ENCODE measurements around the gene CDK11A.
"Not testable (repeated sequence)": the region's sequence is repeated elsewhere in the genome, so short reads cannot be mapped to it uniquely, and the experiment has no call there.

The CDK11A gene

DNA sequence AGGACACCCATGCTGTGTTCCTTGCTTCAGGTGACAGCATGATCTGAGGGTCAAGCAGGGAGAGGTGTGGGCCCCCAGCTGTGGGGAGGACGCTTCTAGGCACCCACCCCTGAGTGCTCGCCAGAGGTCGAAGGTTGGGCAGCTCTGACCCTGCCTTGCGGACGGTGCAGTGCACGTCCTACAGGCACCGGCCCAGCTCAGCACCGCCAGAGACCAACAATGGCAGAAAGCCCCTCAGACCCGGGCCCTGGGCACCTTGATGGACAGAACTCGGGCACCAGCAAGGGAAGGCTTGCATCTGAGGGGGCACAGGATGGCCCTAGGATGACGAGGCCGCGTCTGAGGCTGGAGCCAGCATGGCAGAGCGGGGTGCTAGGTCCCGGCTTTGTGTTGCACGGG is 29.4 kb upstream of the CDK11A start:
- FAIRE-seq: no peak

DNA sequence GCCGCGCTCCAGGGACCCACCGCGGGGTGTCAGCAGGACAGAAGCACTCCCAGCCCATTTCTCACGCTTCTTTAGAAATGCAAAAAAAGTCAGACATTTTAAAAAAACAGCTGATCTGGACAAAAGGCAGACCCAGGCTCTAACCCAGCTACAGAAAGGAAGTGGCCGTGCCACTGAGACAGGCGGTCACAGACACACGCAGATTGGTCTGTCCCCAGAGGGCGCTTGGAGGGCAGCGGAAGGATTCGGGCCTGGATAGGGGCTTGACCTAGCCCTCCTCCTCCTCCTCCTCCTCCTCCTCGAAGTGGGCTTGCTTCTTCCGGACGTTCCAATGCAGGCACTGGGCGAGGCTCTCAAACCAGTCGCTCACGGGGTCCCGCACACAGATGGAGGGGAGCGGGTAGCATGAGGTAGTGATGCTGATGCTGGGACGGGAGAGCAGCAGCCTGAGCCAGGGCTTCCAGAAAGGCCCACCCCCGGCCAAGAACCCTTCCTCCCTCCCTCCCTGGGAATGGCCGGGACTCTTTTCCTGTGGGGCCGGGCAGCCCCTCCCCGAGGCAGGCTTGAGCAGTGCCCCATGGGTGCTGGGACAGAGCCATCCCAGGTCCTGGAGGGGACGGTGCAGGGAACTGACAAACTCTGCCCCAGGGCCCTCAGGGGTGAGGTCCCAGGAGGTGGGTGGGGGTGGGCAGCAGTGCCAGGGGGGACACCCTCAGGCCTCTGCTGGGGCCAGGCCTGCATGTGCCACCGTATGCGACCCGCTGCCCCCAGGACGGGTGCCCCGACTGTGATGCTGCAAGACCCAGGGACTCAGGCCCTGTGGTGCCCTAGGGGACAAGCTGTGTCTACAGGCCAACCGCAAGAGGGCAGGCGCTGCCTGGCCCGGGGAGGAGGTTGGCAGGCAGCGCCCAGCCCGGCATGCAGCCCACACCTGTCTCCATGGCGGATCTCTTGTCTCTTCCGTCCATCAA is 28.8 kb upstream of the CDK11A start:
- no peak for FAIRE-seq

DNA sequence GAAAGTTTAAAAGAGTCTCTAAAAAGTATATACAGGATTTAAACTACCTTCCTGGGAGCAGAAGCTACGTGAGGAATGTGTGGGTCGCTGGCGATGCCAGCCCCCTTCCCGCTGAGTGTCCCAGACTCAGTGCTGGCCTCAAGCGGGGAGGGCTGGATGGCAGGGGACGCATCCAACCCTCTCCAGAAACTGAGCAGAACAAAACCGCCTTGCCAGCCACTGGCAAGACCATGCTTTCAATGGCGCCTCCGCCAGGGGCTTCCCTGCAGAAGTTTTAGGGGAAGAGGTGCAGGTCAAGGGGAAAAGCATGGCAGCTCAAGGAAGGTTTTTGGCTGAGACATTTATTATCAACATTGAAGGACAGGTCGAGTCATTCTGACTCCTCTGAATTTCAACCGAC is 28.0 kb upstream of the CDK11A start:
- FAIRE-seq: no peak

DNA sequence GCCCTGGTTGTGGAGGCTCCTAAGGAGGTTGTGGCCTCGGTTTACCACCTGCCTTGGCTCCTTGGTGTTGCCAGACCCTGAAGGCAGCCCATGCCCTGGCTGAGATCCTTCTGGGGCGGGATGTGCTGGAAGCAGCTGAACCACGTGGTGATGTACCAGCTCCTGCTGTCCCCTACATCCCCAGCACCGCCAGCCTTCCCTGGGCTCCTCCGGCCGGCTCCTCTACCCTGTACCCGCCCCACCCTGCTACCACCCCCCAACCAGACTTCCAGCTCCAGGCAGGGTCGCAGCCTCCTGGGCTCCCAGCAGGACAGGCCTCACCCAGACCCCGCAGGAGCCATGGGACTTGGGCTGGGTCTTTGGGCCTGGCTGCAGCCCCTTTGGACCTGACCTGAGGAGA is 25.8 kb upstream of the CDK11A start:
- FAIRE-seq: not testable (repeated sequence)

DNA sequence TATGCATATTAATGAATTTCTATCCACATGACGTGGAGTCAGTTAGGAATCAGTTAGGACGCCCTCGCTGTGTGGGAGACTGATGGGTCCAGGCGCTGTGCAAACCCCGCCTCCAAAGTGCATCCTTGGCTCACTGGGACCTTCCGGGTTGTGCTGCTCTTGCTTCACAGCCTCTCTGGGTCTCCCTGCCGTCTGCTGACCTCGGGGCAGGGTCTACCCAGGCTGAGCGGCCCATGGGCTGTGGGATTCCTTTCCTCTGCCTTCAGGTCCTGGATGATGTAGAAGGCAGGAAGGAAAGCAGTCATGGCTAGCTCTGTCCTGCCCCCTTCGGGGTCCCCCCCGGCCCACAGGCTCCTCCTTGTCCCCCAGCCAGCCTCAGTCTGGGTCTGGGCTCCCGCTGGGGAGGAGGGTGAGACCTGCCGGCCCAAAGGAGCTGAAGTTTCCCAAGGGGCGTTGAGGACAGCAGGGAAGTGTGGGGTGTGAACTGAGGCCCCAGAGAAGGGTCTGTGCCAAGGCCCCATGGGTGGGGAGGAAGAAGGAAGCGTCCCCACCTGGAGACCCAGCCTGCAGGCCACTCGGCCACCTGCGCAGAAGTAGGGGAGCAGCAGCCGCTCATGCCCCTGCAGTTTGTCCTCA is 24.6 kb upstream of the CDK11A start:
- no peak for FAIRE-seq

DNA sequence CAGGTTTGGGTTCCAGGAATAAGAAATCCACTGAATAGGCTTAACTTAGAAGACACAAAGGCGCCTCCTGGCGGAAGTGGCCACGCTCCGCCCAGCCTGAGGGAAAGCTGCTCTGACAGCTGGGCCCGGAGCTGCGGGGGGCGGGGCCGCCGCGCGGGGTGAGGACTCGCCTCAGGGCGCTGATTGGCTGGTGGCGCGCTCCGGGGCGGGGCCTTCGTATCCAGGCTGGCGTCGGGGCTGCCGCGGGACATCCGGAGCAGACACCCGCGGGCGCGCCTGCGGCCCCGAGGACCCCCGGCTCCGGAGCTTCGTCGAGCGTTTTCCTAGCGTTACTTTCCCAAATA is 22.4 kb upstream of the CDK11A start:
- peak; percentile 51 for FAIRE-seq

DNA sequence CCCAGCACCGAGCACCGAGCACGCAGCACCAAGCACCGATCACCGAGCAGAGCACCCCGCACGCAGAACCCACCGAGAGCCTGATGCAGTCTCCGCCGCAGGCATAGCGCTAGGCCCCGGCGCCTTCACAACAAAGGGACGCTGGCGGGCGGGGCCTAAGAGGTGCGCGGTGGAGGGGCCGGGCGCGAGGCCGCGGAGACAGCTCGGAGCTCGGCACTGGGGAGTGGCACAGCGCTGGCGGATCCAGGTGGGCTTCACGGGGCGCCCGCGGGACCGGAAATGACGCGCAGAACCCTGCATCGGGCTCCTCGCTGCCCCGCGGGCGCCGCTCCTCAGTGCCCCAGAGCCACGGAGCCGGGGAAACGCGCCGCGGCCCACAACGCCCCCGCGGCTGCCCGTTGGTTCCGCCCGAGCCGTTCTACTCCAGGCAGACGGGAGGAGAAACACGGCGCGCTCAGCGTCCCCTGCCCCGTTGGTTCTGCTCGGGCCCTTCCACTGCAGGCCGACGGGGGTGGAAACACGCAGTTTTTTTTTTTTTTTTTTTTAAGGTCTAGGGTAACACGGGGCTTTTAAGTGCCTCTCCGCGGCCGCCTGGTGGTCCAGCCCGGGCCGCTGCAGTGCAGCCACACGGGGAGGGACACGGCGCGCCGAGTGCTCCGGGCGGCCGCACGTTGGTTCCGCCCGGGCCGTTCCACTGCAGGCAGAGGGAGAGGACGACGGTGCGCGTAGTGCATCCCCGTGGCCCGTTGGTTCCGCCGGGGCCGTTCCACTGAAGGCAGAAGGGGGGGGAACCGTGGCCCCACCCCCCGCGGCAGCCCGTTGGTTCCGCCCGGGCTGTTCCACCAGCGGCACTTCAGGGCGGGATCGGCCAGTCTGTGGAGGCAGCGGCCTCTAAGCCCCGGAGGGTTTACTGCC is 21.8 kb upstream of the CDK11A start:
- not testable (repeated sequence) for FAIRE-seq

DNA sequence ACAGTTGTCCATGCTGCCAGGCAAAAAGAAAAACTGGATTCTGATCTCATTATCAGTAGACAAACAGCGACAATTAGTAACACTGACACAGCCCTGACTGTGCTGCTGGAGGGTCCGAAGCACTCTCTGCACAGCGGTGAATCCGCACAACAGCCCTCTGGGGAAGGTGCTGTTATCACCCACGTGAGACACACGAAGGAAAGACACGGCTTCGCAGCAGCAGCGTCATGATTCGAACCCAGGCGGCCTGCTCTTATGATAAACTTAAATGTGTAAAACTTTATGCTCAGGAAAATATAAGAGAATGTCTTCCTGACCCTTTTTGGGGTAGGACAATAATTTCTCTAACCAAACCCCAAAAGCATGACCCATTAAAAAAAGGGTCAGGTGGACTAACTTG is 18.4 kb upstream of the CDK11A start:
- FAIRE-seq: not testable (repeated sequence)

DNA sequence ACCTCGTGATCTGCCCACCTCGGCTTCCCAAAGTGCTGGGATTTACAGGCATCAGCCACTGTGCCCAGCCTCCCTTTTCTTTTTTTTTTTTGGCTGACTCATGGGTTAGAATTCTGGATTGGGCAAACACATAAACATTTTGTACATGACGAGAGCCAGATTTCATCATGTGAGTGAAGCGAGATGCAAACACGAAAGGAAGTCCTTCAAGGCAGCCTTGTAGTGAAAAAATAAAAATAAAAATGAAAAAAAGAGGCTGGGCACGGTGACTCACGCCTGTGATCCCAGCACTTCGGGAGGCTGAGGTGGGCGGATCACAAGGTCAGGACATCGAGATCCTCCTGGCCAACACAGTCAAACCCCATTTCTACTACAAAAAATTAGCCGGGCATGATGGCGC is 16.9 kb upstream of the CDK11A start:
- not testable (repeated sequence) for FAIRE-seq

DNA sequence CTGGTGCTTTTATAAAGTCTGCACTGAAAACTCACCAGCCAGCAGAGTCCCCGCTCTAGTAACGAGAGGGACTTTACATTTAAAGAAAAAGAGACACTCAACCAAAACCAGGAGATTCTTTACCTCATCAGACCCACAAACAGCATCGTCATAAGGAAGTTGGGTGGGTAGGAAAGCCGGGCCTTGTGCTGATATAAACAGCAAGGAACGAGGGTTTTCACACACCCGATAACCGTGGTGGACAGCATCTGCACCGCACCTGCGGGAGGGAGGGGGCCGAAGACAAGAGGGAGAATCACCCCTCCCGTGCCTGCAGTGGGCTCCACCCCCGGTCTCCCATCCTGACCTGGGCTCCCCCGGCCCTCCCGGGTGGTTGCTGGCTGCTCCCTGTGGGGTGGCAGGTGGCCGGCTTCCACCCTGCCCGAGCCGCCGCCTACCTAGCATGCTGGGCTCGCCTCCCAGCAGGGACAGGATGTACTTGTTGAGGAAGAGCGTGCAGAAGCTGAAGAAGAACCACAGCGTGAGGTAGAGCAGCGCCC is 14.7 kb upstream of the CDK11A start:
- not testable (repeated sequence) for FAIRE-seq

DNA sequence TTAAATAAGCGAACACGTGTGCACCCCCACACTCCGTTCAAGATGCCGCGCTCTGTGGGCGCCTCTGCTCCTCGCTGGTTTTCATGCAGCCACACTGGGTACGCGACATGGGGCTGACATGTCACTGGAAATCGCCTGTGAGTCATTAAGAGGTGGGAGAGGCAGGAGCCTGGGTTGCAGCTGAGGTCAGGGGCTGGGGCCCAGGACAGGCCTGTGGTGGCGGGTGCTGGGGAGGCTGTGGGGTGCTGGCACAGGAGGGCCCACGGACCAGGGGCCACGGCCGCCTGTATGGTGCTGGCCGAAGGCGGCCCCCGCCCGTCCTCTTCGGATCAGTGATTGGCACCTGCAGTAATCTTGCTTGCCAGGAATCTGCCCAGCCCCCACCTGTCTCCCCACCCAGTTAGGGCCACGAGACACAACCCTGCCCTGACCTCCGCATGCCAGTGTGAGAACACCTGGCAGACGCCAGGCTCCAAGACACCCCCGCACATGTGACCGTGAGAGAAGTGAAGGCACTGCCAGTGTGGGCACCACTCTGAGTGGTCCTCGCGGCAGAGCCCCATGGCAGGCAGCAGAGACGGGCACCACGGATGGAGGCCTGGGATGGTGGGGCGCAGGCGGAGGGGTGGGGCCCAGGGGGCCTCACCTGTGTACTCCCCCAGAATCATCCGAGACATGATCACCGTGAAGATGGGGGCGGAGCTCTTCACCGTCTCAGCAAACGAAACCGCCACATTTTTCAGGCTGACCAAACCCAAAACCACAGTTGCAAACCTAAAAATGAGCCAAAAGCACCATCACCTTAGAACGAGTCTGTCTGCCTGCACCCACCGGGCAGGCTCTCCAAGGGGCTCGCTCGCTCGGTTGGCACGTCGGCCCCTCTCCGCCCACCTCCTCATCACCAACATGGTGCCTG is 13.8 kb upstream of the CDK11A start:
- FAIRE-seq: not testable (repeated sequence)

DNA sequence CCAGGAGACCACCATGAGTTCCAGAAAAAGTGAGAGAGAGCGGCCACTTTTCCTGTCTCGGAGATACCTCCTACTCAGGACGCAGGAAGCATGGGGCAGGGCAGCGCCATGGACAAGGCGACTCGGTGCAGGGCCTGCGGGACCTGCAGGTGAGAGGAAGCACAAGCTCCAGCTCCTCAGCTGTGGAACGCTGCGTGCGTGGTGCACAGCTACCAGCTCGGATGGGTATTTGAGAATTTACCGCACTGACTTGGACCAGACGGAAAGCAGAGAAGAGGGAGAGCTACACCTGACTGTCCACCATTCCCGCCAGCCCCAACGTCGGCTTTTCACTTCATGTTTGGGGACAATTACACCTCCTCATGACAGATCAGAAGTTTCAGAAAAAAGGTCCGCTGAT is 8.2 kb upstream of the CDK11A start:
- FAIRE-seq: no peak

DNA sequence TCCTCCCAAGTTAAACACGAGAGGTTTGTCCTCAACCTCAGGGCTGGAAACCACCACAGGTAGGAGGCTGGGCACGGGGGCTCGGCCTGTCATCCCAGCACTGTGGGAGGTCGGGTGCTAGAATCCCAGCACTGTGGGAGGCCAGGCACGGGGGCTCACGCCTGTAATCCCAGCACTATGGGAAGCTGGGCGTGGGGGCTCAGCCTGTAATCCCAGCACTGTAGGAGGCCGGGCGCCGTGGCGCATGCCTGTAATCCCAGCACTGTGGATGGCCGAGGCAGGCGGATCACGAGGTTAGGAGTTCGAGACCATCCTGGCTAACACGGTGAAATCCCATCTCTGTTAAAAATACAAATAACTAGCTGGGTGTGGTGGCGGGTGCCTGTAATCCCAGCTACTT is 6.7 kb upstream of the CDK11A start:
- FAIRE-seq: no peak

DNA sequence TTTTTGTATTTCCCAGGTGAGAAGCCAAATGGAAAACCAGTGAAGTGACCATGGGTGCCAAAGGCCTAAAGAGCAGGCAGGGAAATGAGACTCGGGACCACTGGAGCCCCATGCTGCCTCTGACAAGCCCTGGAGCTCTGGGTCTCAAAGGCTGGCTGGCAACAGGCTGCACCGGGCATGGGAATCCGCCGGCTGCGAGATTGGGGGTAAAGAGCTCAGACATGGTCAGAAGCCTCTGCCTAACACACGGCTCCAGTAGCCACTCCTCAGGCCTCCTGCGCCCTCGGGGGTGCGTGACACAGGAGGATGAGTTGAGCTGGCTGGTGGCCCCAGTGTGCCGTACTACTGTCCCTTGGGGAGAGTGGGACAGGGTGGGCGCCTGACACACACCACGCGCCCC is 6.1 kb upstream of the CDK11A start:
- not testable (repeated sequence) for FAIRE-seq

DNA sequence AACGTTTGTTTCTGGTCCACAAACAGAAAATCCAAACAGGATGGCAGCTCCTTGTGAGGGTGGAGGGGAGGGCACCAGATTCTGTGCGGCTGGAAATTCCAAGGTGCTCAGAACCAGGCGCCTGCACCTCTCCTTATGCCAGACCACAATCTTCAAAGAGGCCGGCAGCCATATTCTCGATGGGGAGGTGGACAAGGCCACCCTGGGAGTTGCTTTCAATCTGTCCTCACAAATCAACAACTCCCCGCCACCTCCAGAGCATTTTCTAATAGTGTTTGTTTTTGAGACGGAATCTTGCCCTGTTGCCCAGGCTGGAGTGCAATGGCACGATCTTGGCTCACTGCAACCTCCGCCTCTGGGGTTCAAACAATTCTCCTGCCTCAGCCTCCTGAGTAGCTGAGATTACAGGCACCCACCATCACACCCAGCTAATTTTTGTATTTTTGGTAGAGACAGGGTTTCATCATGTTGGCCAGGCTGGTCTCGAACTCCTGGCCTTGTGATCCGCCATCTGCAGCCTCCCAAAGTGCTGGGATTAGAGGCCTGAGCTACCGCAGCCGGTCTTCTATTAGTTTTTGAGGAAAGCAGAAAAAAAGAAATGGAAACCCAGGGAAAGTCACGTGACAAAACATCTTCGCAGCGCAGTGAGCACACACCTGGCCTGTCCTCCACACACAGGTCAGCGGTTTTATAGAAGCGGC is 5.1 kb upstream of the CDK11A start:
- not testable (repeated sequence) for FAIRE-seq

DNA sequence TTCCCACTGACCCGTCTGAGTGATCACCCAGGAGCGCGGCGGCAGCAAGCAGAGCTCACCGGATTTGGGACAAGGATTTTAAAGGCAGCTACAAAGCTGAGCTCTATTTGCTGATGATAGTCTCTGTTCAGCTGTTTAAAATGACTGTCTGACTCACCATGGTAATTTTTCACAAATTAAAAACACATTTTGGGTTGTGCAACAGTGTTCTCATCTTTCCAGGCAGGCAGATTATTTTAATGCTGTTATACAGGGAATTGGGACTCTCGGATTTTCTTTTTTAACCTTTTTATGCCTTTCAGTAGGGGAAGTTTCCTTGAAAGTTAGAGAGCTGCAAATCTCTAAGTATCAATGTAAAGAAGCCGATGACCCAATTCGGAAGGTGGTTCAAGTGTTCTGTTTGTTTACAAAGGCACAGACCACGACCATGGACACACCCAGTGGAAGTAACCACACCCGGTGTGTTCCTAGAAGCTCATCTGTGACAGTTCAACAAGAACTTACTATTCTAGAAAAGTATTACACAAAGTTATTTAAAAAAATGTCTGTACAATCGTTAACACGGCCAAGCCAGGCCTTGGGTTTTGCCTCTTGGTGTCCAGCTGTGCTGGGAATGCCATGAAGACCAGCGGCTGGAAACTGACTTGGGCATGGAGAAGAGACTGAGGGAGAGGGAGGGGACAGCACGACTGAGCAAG is 4.3 kb upstream of the CDK11A start:
- peak; percentile 88 for FAIRE-seq

DNA sequence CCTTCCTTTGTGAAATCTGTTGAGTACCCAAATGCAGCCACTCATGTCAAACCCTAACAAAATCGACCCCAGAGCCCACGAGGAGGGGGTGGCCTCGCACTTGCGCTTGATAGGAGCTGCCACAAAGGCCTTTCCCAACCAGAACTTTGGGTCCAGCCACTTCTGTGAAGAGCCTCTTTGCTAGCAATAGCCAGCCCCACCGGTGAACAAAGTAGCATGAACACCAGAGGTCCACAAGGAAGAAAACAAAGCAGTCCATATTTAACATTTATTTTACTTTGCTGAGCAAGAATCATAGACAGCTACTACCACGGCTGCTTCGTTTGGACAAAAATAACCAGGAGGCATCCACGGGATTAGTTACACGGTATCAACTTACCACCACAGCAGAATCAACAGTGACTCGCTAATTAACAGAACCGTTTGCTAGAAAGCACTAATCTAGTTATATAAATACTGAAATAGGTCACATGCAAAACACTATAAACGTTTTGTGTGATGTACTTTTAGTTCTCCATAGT is 3.0 kb upstream of the CDK11A start:
- FAIRE-seq: not testable (repeated sequence)

DNA sequence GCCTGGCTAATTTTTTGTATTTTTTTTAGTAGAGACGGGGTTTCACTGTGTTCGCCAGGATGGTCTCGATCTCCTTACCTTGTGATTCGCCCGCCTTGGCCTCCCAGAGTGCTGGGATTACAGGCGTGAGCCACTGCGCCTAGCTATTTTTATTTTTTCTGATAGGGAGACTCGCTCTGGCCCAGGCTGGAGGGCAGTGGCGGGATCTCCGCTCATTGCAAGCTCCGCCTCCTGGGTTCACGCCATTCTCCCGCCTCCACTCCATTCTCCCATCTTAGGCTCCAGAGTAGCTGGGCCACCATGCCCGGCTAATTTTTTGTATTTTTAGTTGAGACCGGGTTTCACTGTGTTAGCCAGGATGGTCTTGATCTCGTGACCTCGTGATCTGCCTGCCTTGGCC is 1.9 kb upstream of the CDK11A start:
- FAIRE-seq: not testable (repeated sequence)

DNA sequence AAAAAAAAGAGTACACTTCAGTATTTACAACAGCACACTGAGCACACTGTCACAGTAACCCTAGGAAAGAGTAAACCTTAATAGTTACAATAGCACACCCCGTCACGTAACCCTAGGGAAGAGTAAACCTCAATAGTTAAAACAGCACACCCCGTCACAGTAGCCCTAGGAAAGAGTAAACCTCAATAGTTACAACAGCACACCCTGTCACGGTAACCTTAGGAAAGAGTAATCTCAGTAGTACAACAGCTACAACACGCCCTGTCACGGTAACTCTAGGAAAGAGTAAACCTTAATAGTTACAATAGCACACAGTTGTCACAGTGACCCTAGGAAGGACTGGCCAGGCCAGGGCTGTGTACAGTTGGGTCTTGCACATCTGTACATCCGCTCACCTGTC is 3.0 kb downstream of the CDK11A start:
- no peak for FAIRE-seq

Measured in islet of Langerhans (tissue), 1 donor.